DOHH2 (cell line): ENCODE results near the gene KIAA1549.

ENCODE experiments used
- CTCF ChIP-seq: fragments of 200-600 bp; sonication (generic); IDR thresholded peaks from one replicate; pipeline ENCODE4 v1.5.1; 2014; ENCODE audit warnings: antibody characterized with exemption, mild to moderate bottlenecking, low read depth, low read length; ENCODE audit not compliant: poor library complexity, severe bottlenecking
- EZH2phosphoT487 ChIP-seq: fragments of 200-600 bp; sonication (generic); IDR thresholded peaks from 2 replicates; pipeline ENCODE4 v1.6.1; 2017; ENCODE audit warnings: borderline replicate concordance, mild to moderate bottlenecking, antibody characterized with exemption, low read length, moderate library complexity, mixed read lengths

- TF ChIP-seq CTCF (no peak), EZH2phosphoT487 (no peak)
Measured at GRCh38 chr7:138907201-138907847, 73.9 kb downstream of the KIAA1549 start.
